Measurements from ENCODE around the gene MUC5AC.

Gene MUC5AC, protein sequence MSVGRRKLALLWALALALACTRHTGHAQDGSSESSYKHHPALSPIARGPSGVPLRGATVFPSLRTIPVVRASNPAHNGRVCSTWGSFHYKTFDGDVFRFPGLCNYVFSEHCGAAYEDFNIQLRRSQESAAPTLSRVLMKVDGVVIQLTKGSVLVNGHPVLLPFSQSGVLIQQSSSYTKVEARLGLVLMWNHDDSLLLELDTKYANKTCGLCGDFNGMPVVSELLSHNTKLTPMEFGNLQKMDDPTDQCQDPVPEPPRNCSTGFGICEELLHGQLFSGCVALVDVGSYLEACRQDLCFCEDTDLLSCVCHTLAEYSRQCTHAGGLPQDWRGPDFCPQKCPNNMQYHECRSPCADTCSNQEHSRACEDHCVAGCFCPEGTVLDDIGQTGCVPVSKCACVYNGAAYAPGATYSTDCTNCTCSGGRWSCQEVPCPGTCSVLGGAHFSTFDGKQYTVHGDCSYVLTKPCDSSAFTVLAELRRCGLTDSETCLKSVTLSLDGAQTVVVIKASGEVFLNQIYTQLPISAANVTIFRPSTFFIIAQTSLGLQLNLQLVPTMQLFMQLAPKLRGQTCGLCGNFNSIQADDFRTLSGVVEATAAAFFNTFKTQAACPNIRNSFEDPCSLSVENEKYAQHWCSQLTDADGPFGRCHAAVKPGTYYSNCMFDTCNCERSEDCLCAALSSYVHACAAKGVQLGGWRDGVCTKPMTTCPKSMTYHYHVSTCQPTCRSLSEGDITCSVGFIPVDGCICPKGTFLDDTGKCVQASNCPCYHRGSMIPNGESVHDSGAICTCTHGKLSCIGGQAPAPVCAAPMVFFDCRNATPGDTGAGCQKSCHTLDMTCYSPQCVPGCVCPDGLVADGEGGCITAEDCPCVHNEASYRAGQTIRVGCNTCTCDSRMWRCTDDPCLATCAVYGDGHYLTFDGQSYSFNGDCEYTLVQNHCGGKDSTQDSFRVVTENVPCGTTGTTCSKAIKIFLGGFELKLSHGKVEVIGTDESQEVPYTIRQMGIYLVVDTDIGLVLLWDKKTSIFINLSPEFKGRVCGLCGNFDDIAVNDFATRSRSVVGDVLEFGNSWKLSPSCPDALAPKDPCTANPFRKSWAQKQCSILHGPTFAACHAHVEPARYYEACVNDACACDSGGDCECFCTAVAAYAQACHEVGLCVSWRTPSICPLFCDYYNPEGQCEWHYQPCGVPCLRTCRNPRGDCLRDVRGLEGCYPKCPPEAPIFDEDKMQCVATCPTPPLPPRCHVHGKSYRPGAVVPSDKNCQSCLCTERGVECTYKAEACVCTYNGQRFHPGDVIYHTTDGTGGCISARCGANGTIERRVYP (N-terminal part only)

DNA sequence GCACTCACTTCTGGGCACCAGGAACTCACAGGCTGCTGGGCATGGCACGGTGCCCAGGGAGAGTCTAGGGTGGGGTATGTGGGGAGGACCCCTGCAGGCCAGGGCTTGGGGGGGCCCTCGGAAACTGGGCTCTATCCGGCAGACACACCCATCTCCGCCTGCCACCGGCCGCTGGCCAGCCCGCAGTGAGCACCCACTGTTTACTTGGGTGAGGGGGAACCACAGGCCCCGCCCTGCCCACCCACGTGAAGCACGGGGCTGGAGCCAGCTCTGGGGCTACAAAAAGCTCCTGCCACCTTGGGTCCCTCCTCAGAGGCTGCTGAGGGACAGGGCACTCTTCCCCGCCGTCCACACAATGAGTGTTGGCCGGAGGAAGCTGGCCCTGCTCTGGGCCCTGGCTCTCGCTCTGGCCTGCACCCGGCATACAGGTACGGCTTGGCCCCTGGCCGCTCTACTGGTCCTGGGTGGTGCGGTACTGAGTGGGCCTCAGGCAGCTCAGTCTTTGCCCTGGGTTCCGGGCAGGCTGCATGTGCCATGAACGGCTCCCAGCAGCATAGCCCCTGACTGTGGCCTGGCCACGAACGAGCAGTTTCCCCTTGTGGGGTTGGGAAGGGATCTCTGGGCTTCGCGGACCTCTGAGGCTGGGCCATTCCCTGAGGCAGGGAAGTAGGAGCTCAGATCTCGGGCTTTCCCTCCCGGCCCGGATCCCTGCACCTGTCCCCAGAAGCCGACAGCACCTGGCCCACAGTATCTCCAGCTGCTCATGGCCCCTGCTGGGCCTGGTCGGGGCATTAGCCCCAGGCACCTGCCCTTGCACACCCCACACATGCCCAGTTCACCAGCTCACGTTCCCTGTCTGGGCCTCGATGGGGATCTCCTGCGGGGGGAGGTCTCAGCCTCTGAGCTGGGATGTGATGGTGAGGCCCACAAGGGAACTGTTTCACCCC lies at the start of gene MUC5AC:
MUC5AC (plus strand) TSS at position 309 of the 947 bp plus-strand sequence; CDS start at position 356, 47 bp downstream.
- TF ChIP-seq, protein P1, sequence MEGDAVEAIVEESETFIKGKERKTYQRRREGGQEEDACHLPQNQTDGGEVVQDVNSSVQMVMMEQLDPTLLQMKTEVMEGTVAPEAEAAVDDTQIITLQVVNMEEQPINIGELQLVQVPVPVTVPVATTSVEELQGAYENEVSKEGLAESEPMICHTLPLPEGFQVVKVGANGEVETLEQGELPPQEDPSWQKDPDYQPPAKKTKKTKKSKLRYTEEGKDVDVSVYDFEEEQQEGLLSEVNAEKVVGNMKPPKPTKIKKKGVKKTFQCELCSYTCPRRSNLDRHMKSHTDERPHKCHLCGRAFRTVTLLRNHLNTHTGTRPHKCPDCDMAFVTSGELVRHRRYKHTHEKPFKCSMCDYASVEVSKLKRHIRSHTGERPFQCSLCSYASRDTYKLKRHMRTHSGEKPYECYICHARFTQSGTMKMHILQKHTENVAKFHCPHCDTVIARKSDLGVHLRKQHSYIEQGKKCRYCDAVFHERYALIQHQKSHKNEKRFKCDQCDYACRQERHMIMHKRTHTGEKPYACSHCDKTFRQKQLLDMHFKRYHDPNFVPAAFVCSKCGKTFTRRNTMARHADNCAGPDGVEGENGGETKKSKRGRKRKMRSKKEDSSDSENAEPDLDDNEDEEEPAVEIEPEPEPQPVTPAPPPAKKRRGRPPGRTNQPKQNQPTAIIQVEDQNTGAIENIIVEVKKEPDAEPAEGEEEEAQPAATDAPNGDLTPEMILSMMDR (conservative IDR thresholded peaks at IDR 0.05; ENCODE audit: low read depth, low read length), result no peak
- H3K4me3 ChIP-seq (ENCODE audit: low read depth, low read length), result no peak within 1 kb of the TSS
- no peak for DNase-seq (ENCODE audit: low read depth)

DNA sequence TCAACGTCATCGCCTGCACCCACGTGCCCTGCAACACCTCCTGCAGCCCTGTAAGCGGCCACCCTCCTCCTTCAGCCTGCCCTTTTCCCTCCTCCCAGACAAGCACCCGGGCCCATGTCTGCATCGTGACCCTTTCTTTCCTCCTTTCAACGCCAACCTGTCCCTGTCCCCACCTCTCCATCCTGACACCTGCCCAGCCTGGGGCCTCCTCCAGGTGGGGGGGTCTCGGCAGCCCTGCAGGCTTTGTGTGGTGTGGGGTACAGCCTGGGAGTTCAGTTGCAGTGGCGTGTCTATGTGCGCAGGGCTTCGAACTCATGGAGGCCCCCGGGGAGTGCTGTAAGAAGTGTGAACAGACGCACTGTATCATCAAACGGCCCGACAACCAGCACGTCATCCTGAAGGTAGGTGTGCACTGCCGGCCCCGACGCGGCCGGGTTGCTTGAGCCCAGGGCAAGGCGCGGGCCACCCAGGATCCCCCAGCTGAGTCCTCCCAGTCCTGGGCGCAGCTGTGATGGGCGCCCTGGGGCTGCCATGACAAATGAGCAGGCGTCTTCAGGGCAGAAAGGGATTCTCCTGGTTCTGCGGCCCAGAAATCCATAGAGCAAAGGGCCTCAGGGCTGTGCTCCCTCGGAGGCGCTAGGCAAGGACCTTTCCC lies 49.4 kb upstream of the MUC5AC start:
- no peak for DNase-seq (ENCODE audit: low read depth)
- TF ChIP-seq, protein P1 (conservative IDR thresholded peaks at IDR 0.05; ENCODE audit: low read depth, low read length), result no peak

DNA sequence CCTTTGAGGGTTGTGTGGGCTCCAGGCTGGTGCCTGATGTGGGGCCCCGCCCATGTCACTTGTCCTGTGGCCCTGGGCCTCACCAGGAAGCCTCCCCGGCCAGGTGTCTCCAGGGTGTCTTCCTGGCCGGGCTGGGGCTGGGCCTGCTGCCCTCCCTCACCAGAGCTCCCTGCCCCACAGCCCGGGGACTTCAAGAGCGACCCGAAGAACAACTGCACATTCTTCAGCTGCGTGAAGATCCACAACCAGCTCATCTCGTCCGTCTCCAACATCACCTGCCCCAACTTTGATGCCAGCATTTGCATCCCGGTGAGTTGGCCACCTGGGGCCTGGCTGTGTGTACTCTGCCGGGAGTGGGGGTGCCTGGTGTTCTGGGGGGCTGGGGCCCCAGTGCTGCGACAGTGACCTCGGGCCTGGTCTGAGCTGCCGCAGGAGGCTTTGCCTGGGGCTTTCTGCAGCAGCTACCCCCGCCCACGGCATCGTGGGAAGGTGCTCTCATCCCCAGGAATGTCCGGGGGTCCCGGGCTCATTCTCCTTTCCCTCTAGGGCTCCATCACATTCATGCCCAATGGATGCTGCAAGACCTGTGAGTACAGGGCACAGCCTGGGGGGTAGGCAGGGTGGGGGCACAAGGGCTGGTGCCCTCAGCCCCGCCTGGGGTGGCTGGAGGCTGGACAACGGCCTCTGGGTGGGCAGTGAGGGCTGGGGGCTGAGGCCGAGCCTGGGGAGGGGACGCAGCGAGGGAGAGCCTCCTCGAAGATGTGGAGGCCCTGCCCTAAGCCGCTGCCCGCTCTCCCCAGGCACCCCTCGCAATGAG lies 48.4 kb upstream of the MUC5AC start:
- DNase-seq (ENCODE audit: low read depth), result no peak
- H3K4me3 ChIP-seq (ENCODE audit: low read depth, low read length), result no peak overlapping the region
- TF ChIP-seq, protein P1 (conservative IDR thresholded peaks at IDR 0.05; ENCODE audit: low read depth, low read length), result no peak

More for the DNA sequence above, 49.4 kb upstream of the MUC5AC start:
- H3K4me3 ChIP-seq (ENCODE audit: low read depth, low read length), result no peak overlapping the region

DNA sequence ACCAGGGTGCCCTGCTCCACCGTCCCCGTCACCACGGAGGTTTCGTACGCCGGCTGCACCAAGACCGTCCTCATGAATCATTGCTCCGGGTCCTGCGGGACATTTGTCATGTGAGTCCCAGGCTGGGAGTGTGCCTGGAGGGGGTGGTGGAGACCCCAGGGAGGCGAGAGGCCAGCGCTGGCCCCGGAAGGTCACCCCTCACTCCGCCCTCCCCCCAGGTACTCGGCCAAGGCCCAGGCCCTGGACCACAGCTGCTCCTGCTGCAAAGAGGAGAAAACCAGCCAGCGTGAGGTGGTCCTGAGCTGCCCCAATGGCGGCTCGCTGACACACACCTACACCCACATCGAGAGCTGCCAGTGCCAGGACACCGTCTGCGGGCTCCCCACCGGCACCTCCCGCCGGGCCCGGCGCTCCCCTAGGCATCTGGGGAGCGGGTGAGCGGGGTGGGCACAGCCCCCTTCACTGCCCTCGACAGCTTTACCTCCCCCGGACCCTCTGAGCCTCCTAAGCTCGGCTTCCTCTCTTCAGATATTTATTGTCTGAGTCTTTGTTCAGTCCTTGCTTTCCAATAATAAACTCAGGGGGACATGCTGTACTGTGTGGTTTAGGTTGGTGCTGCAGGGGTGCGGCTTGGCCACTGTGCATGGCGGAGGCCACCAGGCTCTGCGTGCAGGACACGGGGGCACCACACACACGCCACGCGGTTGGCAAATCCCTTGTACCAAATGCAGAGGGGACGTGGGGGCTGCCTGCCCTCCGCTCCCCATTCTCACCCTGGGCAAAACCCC lies 47.6 kb upstream of the MUC5AC start:
- H3K4me3 ChIP-seq (ENCODE audit: low read depth, low read length), result no peak overlapping the region
- TF ChIP-seq, protein P1 (conservative IDR thresholded peaks at IDR 0.05; ENCODE audit: low read depth, low read length), result no peak

More for the DNA sequence above, 47.6 kb upstream of the MUC5AC start:
- no peak for DNase-seq (ENCODE audit: low read depth)

Data from choroid plexus epithelial cell (primary cell).